AG04449 (cell line): Measurements from ENCODE around the gene ZBTB4.

Experiments used
- CTCF ChIA-PET: fragments of 350-600 bp; formaldehyde crosslinking; extraction: SDS; loops from one replicate; lab custom pipeline; 2021; ENCODE audit warnings: antibody characterized with exemption; lab: Yijun Ruan, JAX
- POLR2A ChIA-PET: fragments of 400-600, 350-600 bp; formaldehyde crosslinking; extraction: SDS; loops from one replicate; lab custom pipeline; 2020; ENCODE audit warnings: antibody characterized with exemption, inconsistent platforms; lab: Yijun Ruan, JAX
- DNase-seq: peaks from one replicate; pipeline ENCODE4 v3.0.0-alpha.2; 2010; ENCODE audit warnings: low read depth, low spot score
- H3K4me3 ChIP-seq: 2 replicates; pipeline ENCODE4 v1.5.1; 2011; ENCODE audit warnings: low read depth, mild to moderate bottlenecking, control low read depth, low read length
- TF ChIP-seq, protein P1 (sequence below): IDR thresholded peaks from one replicate; pipeline ENCODE4 v1.5.1; 2011; ENCODE audit warnings: mild to moderate bottlenecking, moderate library complexity, low read length, control low read depth, inconsistent platforms; ENCODE audit not compliant: insufficient read depth; ENCODE audit errors: missing control alignments

ZBTB4 gene

DNA sequence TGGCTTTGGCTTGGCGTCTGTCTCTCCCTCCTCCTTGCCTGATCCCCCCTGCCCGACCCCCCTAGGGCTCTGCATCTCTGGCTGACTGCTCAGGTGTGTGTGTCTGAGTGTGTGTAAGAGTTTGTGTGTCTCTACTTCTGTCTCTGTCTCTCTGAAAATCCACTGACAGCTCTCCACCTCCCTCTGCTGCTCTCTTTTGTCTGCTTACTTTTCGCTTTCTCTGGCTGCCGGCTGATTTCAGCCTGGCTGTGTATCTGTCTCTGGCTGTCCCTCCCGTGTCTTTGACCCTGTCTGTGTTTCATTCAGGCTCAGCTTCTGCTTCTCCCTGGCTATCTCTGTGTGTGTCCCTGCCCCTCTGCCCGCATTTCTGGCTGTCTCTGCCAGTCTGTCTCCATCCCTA, 63.1 kb downstream of the ZBTB4 start:
- no peak overlapping the region for H3K4me3 ChIP-seq
- ChIA-PET POLR2A (no interaction called here), CTCF (no interaction called here)
- DNase-seq: no peak
- TF ChIP-seq, protein P1, sequence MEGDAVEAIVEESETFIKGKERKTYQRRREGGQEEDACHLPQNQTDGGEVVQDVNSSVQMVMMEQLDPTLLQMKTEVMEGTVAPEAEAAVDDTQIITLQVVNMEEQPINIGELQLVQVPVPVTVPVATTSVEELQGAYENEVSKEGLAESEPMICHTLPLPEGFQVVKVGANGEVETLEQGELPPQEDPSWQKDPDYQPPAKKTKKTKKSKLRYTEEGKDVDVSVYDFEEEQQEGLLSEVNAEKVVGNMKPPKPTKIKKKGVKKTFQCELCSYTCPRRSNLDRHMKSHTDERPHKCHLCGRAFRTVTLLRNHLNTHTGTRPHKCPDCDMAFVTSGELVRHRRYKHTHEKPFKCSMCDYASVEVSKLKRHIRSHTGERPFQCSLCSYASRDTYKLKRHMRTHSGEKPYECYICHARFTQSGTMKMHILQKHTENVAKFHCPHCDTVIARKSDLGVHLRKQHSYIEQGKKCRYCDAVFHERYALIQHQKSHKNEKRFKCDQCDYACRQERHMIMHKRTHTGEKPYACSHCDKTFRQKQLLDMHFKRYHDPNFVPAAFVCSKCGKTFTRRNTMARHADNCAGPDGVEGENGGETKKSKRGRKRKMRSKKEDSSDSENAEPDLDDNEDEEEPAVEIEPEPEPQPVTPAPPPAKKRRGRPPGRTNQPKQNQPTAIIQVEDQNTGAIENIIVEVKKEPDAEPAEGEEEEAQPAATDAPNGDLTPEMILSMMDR: no peak

DNA sequence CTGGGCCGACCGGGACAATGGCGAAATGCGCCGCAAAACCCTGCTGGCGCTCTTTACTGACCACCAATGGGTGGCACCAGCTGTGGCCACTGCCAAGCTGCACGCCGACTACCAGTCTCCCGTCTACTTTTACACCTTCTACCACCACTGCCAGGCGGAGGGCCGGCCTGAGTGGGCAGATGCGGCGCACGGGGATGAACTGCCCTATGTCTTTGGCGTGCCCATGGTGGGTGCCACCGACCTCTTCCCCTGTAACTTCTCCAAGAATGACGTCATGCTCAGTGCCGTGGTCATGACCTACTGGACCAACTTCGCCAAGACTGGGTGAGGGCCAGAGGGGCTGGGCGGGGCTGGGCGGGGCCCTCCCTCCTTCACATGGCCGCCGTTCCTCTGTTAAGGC, 63.6 kb downstream of the ZBTB4 start:
- ChIA-PET POLR2A (no interaction called here), CTCF (no interaction called here)
- no peak for DNase-seq
- H3K4me3 ChIP-seq: no peak overlapping the region
- TF ChIP-seq, protein P1: no peak

DNA sequence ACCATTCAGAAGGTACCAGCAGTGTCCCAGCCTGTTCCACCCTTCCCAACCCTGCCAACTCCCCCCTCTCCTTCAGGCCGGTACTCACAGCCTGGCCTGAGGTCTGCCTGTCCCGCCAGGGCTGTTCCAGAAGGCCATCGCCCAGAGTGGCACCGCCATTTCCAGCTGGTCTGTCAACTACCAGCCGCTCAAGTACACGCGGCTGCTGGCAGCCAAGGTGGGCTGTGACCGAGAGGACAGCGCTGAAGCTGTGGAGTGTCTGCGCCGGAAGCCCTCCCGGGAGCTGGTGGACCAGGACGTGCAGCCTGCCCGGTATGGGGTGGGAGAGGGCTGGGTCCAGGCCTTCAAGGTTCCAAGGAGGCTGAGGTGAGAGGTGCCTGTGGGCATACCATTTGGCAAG, 64.6 kb downstream of the ZBTB4 start:
- ChIA-PET POLR2A (no interaction called here), CTCF (interaction anchor here (1.9 kb wide), 1 partner anchor 22 kb away, joined by 5 read pairs; no protein-coding TSS in a partner anchor)
- no peak for DNase-seq
- TF ChIP-seq, protein P1: no peak
- no peak overlapping the region for H3K4me3 ChIP-seq

DNA sequence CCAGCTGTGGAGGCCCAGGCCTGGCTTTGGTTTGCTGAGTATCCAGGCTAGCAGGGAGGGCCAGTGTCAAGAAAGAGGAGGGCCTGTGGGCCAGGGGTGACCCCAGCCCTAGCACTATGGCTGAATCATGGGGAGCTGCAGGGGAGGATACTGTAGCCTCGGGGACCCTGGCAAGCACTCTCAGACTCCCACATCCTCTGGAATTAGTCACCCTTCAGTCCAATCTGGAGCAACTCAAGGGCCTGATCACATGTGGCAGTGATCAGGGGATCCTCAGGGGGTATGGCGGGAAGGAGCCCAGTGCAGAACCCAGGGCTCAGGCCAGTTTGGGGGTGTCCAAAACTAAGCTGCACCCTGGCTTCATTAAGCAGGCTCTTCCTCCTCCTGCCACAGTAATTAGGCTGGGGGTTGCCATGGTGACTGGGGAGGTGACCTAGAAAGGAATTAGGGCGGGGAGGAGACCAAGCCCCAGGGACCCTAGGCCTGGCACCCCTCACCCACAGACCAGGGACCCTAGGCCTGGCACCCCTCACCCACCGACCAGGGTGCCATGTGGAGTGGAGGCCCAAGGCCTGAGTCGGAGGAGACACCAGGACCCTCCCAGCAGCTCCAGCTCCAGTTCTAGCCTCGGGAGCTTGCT, 66.0 kb downstream of the ZBTB4 start:
- DNase-seq: no peak
- ChIA-PET POLR2A (interaction anchor here (1.5 to 1.9 kb wide), 2 partner anchors 9 to 23 kb away, joined by 4 to 11 read pairs; partner anchors contain the start of gene TMEM256), CTCF (interaction anchor here (0.8 to 1.9 kb wide), 6 partner anchors 9 to 147 kb away, joined by 3 to 5 read pairs (median 3); no protein-coding TSS in a partner anchor)
- TF ChIP-seq, protein P1: no peak
- no peak overlapping the region for H3K4me3 ChIP-seq

DNA sequence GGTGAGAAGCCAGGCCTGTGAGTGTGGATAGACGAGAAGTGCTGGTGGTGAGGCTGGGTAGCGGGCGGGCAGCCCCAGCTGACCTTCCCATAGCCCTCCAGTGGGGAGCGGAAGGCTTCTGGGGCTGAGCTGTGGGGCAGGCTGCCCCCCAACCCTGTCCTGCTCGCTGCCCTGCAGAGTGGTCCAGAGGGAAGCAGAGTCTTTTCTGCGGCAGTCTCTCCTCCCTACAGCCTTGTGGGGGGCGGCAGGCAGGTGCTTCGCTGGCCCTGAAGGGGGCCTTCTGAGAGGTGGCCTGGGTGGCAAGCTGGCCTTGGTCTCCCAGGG, 68.0 kb downstream of the ZBTB4 start:
- ChIA-PET CTCF (interaction anchor here (0.6 to 0.8 kb wide), 2 partner anchors 12 to 17 kb away, joined by 3 to 4 read pairs; no protein-coding TSS in a partner anchor), POLR2A (no interaction called here)

More for the DNA sequence above, 68.0 kb downstream of the ZBTB4 start:
- DNase-seq: no peak
- TF ChIP-seq, protein P1: no peak
- H3K4me3 ChIP-seq: no peak overlapping the region
